Globus pallidus (tissue), 1 donor: Measurements from ENCODE around the gene AKR1D1.
"Not testable (repeated sequence)": the region's sequence is repeated elsewhere in the genome, so short reads cannot be mapped to it uniquely, and the experiment has no call there.

Source experiments
- DNase-seq: peaks from one replicate; pipeline ENCODE4 v3.0.0-alpha.2; 2015; ENCODE audit warnings: low spot score

AKR1D1 gene

DNA sequence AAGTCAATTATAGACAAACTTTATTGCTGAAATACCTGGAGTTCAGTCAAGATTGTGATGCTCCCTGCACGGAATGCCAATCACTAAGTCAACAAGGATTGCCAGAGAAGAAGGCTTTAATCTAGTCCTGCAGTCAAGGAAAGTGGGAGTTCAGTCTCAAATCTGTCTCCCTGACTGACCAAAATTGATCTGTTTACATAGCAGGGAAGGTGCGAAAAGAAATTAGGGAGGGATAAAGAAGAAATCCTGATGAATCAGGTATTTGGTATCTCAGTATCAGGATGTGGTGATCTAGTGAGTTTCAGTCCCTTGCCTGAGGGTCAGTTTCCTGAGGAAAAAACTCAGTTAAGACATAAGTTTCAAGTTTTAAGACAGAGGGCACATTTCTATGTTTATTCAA, 2.1 kb upstream of the AKR1D1 start:
- DNase-seq = no peak

GRCh38 chr7:138074540-138074939, 1.7 kb upstream of the AKR1D1 start:
- no peak for DNase-seq

GRCh38 chr7:138075350-138075749, 909 bp upstream of the AKR1D1 start:
- peak; percentile 11 for DNase-seq

GRCh38 chr7:138075786-138076185, 473 bp upstream of the AKR1D1 start:
- not testable (repeated sequence) for DNase-seq

DNA sequence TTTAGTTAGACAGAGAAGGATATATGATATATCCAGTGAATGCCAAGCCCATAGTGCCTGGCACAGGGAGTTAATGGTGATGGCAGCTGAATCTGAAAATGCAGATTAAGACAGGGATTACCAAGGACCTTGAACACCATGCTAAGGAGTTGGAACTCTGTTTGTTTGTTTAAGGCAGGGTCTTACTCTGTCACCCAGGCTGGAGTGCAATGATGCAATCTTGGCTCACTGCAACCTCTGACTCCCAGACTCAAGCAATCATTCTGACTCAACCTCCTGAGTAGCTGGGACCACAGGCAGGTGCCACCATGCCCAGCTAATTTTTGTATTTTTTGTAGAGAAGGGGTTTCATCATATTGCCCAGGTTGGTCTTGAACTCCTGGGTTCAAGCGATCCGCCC, 1.6 kb downstream of the AKR1D1 start:
- DNase-seq = no peak

- no peak for DNase-seq
These were observed 2.9 kb downstream of the AKR1D1 start for GRCh38 chr7:138079137-138079536.

- no peak for DNase-seq
These were observed 5.6 kb downstream of the AKR1D1 start for GRCh38 chr7:138081868-138082267.

DNA sequence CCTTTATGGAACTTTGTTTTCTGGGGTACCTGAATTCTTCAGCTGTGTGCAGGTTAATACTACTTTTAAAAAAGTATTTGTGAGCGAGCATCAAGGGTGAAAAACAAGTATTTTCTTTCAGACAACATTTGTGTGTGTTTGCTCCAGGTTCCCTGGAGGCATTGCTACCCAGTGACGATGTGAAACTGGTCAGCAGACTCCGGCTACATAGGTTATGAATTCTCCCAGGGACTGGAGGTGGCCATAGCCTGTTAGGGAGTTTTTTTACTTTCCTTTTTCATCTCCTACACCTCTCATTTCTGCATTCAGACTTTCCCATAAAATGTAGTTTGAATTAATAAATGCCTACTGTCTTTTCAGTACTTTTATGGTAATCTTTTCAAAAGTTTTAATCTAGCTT, 7.6 kb downstream of the AKR1D1 start:
- no peak for DNase-seq

- no peak for DNase-seq
These were observed 10.5 kb downstream of the AKR1D1 start for GRCh38 chr7:138086563-138087270.

- DNase-seq = no peak
These were observed 13.0 kb downstream of the AKR1D1 start for GRCh38 chr7:138089080-138089901.

- no peak for DNase-seq
These were observed 14.8 kb downstream of the AKR1D1 start for GRCh38 chr7:138091032-138091431.

DNA sequence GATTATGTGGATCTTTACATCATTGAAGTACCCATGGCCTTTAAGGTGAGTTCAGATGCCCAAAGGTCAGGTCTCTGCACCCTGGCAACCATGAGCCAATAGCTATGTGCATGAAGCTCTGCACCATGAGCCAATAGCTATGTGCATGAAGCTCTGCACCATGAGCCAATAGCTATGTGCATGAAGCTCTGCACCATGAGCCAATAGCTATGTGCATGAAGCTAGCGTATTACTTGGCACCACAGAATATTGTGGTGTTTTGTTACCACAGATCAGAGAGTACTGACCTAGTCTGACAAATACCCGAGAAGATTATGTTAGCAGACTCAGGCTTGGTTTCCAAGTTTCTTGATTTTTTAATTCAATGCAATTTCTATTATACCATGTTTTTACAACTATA, 15.6 kb downstream of the AKR1D1 start:
- not testable (repeated sequence) for DNase-seq

- no peak for DNase-seq
These were observed 16.3 kb downstream of the AKR1D1 start for GRCh38 chr7:138092486-138093028.

DNA sequence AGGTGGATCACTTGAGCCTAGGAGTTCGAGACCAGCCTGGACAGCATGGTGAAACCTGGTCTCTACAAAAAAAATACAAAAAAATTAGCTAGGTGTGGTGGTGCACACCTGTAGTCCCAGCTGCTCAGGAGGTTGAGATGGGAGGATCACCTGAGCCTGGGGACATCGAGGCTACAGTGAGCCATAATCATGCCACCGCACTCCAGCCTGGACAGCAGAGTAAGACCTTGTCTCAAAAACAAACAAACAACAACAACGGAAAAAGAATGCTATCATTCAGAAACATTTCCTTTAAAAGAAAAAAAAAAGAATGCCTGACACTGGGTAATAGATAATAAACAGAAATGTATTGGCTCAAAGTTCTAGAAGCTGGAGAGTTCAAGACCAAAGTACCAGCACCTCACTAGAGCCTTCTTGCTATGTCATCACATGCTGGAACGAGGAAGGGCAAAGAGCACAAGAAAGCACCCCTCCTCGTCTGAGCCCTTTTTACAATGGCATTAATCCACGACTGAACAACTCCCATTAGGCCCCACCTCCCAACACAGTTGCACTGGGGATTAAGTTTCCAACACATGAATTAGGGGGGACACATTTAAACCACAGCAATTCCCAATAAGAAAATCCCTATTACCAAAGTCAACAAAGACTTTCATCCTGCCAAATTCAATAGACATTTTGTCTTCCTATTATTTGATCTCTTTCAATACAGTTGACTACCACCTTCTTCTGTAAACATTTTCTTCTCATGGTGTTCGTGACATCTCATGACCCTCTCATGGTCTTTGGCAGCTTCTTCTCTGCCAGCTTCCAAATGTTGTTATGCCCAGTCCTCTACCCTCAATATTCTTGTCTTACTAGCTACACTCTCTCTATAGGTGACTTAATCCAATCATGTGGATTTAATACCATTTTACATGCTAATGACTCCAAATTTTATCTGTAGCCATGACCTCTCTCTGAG, 20.0 kb downstream of the AKR1D1 start:
- DNase-seq = no peak

DNA sequence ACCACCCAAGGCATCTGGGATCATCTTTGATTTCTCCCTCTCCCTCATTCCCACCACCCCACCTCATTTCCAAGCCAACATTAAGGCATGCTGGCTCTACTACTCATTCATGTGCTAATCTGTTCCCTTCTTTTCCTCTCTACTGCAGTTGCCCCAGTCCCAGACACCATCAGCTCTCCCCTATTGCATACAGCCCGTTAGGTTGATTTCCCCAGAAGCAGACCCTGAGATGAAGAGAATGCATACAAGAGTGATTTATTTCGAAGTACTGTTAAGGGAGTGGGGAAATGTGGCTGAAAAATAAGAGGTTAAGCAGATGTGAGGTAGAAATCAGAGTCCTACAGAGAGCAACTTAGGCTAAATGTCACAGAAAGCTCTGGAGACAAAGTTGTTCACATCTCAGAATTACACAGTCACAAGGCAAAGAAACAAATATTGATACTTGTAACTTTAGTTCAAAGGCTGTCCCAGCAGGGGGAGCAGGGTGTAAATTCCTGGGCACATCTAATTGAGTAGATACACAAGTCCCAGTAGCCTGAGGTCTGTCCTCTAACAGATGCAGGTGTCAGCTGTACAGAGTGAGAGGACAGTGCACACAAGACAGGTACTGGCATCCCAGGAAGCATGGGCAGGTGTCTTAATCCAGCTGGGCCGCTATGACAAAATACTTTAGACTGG, 20.9 kb downstream of the AKR1D1 start:
- no peak for DNase-seq

DNA sequence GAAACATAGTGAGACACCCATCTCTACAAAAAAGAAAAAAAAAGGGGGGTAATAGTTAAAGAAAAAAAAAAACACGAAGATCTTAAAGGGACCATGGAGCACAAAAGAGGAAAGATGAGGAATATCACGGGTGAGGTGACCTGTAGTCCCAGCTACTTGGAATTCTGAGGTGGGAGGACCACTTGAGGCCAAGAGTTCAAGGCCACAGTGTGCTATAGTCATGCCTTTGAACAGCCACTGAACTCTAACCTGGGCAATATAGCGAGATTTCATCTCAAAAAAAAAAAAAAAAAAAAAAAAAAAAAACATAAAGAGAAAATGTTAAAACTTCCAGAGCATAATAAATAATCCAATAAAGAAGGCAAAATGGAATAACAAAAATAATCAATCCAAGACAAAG, 23.6 kb downstream of the AKR1D1 start:
- DNase-seq = no peak

- DNase-seq = no peak
These were observed 29.0 kb downstream of the AKR1D1 start for GRCh38 chr7:138105221-138105620.

- DNase-seq = no peak
These were observed 38.8 kb downstream of the AKR1D1 start for GRCh38 chr7:138115047-138115446.

DNA sequence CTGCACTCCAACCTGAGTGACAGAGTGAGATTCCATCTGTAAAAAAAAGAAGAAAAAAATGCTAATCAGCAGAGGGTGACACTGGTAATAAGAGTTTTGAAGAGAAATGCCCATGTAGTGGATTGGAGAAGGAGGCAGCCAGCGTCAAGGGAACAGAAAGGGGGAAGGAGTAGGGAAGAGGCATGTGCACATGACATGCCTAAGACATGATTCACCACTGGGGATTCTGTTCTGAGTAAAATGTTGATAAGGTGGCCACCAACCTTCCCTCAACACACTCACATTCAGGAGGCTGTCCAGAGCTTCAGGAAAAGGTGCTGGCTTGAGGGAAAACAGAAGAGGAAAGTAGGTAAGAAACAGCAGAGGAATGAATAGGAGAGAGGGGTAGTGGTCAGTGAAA, 39.9 kb downstream of the AKR1D1 start:
- no peak for DNase-seq

DNA sequence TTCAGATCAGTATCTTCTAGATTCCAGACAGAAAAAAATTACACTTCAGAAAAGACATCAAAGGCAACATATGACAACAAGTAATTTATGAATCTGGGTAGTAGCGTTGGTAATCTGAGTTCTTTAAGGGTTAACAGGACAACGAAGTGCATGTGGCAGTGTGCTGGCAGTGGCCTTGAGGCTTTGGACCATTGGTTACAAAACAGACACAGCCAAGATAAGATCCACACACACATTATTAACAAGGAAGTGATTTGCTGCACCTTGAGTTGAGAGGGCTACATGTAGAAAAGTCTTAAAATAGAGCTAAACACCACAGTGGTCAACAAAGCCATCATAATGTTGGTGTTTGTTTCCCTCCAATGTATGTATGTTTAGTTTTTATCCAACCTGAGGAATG, 40.6 kb downstream of the AKR1D1 start:
- no peak for DNase-seq

DNA sequence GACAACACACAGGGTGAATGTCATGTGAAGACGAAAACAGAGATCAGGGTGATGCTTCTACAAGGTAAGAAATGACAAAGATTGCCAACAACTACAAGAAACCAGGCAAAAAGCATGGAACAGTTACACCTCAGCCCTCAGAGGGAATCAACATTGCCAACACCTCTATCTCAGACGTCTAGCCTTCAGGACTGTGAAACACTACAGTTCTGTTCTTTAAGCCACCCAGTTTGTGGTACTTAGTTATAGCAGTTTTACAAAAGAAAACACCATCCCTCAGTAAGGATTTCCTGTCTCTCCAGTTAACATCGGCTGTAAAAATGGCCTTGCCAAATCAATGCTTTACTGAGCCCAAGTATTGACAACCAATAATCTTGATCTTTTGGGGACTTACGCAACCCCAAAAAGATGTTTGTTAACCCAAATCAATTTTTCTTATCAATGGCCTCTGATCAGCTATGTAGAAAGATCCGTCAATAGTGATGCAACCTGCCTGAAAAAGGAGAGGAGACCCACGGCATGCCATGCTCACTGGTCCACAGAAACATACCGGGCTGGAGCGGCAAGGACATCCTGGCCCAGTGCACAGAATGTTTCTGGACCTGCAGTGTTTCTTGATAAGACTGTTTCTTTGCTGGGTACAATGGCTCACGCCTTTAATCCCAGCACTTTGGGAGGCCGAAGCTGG, 44.0 kb downstream of the AKR1D1 start:
- no peak for DNase-seq
